PFSK-1 (cell line): ENCODE data around the gene AATK.

Experiments used
- FOXP2 ChIP-seq: optimal IDR thresholded peaks from 2 replicates; pipeline ENCODE3; 2011; ENCODE audit warnings: borderline replicate concordance, control low read depth, inconsistent platforms; ENCODE audit not compliant: insufficient read depth; ENCODE audit errors: extremely low read length, extremely low read depth
- POLR2AphosphoS5 ChIP-seq: IDR thresholded peaks from 2 replicates; pipeline ENCODE4 v1.6.1; 2012; ENCODE audit warnings: low read depth, mild to moderate bottlenecking, control low read depth, low read length, moderate library complexity
- REST ChIP-seq, 2 experiments: IDR thresholded peaks; 2 replicates each; pipeline versions ENCODE4 v1.6.1 to v1.8.0; 2011 to 2012; ENCODE audit warnings: low read depth in 2 of 2, low read length in 2 of 2, control low read depth in 1 of 2, inconsistent platforms in 1 of 2, mild to moderate bottlenecking in 1 of 2, moderate library complexity in 1 of 2; ENCODE audit not compliant: insufficient read depth in 1 of 2
- SIN3A ChIP-seq: IDR thresholded peaks from 2 replicates; pipeline ENCODE4 v1.6.1; 2012; ENCODE audit warnings: mild to moderate bottlenecking, low read length, moderate library complexity, borderline replicate concordance; ENCODE audit not compliant: insufficient read depth
- TAF1 ChIP-seq: IDR thresholded peaks from 2 replicates; pipeline ENCODE4 v1.6.1; 2012; ENCODE audit warnings: low read length, control low read depth, borderline replicate concordance; ENCODE audit not compliant: insufficient read depth

GRCh38 chr17:81106716-81107115, 59.3 kb downstream of the AATK start:
- TF ChIP-seq POLR2AphosphoS5, result no peak
- no peak for TF ChIP-seq TAF1
- no peak for TF ChIP-seq REST (IDR thresholded peaks at IDR 0.05; ENCODE audit: insufficient read depth in 1 of 2, low read depth in 2 of 2, low read length in 2 of 2)
- no peak for TF ChIP-seq SIN3A
- TF ChIP-seq FOXP2, result no peak
